ENCODE results near the gene GRAP2.

DNA sequence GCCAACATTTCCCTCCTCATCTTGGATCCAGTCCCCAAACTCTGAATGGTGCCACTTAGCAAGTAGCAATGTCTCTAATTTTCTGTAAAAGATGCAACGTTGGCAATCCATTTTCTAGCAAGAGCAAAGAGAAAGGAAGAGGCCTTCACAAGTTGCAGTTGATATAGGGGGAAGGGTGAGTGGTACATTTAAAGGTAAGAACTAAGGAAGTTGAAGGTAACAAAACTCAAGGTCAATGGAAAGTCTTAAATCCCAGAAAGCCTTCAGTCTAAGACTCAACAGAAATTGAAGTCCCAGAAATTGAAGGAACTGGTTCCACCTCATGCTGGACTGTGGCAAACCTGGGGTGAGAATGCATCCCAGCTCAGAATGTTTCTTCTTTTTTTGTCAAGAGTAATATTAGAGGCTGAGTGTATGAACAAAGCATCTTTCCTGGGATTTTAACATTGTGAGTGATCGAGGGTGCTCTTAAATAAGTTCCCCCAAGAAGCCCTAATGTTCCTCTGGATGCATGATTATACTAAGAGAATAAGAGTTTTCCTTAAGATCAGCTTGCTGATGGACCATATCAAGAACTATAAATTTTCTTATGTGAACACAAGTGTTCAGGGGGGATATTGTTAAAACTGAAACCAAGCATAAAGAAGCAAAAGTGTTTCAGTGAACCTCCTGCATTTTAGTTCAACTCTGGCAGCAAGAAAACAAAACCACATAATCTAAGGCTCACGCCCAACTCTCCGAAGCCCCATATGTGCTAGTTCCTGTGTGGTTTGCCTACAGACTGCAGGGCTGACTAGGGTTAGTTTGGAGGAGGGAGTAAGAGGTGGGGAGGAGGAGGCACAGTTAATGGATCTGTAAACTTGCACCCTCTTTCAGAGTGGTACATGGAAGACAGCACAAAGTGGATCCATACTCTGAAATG lies at the start of gene GRAP2:
- TF ChIP-seq NCOA5 (CRISPR knock-in tag; IDR thresholded peaks at IDR 0.05): no peak
- TF ChIP-seq, protein P1, sequence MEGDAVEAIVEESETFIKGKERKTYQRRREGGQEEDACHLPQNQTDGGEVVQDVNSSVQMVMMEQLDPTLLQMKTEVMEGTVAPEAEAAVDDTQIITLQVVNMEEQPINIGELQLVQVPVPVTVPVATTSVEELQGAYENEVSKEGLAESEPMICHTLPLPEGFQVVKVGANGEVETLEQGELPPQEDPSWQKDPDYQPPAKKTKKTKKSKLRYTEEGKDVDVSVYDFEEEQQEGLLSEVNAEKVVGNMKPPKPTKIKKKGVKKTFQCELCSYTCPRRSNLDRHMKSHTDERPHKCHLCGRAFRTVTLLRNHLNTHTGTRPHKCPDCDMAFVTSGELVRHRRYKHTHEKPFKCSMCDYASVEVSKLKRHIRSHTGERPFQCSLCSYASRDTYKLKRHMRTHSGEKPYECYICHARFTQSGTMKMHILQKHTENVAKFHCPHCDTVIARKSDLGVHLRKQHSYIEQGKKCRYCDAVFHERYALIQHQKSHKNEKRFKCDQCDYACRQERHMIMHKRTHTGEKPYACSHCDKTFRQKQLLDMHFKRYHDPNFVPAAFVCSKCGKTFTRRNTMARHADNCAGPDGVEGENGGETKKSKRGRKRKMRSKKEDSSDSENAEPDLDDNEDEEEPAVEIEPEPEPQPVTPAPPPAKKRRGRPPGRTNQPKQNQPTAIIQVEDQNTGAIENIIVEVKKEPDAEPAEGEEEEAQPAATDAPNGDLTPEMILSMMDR (CRISPR knock-in tag; IDR thresholded peaks at IDR 0.05): no peak
- TF ChIP-seq, protein P2, sequence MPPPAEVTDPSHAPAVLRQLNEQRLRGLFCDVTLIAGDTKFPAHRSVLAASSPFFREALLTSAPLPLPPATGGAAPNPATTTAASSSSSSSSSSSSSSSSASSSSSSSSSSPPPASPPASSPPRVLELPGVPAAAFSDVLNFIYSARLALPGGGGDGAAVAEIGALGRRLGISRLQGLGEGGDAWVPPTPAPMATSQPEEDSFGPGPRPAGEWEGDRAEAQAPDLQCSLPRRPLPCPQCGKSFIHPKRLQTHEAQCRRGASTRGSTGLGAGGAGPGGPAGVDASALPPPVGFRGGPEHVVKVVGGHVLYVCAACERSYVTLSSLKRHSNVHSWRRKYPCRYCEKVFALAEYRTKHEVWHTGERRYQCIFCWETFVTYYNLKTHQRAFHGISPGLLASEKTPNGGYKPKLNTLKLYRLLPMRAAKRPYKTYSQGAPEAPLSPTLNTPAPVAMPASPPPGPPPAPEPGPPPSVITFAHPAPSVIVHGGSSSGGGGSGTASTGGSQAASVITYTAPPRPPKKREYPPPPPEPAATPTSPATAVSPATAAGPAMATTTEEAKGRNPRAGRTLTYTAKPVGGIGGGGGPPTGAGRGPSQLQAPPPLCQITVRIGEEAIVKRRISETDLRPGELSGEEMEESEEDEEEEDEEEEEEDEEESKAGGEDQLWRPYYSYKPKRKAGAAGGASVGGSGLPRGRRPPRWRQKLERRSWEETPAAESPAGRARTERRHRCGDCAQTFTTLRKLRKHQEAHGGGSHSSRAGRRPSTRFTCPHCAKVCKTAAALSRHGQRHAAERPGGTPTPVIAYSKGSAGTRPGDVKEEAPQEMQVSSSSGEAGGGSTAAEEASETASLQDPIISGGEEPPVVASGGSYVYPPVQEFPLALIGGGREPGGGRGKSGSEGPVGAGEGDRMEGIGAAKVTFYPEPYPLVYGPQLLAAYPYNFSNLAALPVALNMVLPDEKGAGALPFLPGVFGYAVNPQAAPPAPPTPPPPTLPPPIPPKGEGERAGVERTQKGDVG (CRISPR knock-in tag; IDR thresholded peaks at IDR 0.05; ENCODE audit: borderline replicate concordance): no peak
- no peak for TF ChIP-seq XRCC5 (optimal IDR thresholded peaks at IDR 0.05; ENCODE audit: low read length)
- TF ChIP-seq, protein P3, sequence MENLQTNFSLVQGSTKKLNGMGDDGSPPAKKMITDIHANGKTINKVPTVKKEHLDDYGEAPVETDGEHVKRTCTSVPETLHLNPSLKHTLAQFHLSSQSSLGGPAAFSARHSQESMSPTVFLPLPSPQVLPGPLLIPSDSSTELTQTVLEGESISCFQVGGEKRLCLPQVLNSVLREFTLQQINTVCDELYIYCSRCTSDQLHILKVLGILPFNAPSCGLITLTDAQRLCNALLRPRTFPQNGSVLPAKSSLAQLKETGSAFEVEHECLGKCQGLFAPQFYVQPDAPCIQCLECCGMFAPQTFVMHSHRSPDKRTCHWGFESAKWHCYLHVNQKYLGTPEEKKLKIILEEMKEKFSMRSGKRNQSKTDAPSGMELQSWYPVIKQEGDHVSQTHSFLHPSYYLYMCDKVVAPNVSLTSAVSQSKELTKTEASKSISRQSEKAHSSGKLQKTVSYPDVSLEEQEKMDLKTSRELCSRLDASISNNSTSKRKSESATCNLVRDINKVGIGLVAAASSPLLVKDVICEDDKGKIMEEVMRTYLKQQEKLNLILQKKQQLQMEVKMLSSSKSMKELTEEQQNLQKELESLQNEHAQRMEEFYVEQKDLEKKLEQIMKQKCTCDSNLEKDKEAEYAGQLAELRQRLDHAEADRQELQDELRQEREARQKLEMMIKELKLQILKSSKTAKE (CRISPR knock-in tag; IDR thresholded peaks at IDR 0.05; ENCODE audit: borderline replicate concordance): no peak
- TF ChIP-seq, protein P4, sequence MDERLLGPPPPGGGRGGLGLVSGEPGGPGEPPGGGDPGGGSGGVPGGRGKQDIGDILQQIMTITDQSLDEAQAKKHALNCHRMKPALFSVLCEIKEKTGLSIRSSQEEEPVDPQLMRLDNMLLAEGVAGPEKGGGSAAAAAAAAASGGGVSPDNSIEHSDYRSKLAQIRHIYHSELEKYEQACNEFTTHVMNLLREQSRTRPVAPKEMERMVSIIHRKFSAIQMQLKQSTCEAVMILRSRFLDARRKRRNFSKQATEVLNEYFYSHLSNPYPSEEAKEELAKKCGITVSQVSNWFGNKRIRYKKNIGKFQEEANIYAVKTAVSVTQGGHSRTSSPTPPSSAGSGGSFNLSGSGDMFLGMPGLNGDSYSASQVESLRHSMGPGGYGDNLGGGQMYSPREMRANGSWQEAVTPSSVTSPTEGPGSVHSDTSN (CRISPR knock-in tag; IDR thresholded peaks at IDR 0.05): no peak
- TF ChIP-seq EZH2 (conservative IDR thresholded peaks at IDR 0.05; ENCODE audit: low read depth, low read length): no peak
- no peak for TF ChIP-seq ELF1 (CRISPR knock-in tag; IDR thresholded peaks at IDR 0.05)
- TF ChIP-seq ZNF24 (IDR thresholded peaks at IDR 0.05): no peak
- no peak for TF ChIP-seq ETV6 (CRISPR knock-in tag; conservative IDR thresholded peaks at IDR 0.05)

Data from HepG2 (cell line).